Suprapubic skin (tissue), 4 donors: ENCODE results near the gene PLXNA4.

Experiments used
- CTCF ChIP-seq, 2 donors: fragments of 200-600 bp in 1 of 2; fragments of 450-650 bp in 1 of 2; sonication (generic) in 1 of 2; IDR thresholded peaks; one replicate each; pipeline ENCODE4 v1.5.1; 2016 to 2019; ENCODE audit warnings: antibody characterized with exemption in 2 of 2, mild to moderate bottlenecking in 1 of 2, moderate library complexity in 1 of 2
- EP300 ChIP-seq: sonication (generic); formaldehyde crosslinking; IDR thresholded peaks from one replicate; pipeline ENCODE4 v1.6.1; 2017; ENCODE audit warnings: antibody characterized with exemption
- POLR2A ChIP-seq, 2 donors: fragments of 450-650 bp; IDR thresholded peaks; one replicate each; pipeline ENCODE4 v1.6.1; 2017; ENCODE audit warnings: antibody characterized with exemption in 2 of 2, mild to moderate bottlenecking in 2 of 2, moderate library complexity in 2 of 2
- POLR2AphosphoS5 ChIP-seq, 3 donors: sonication (generic); formaldehyde crosslinking; IDR thresholded peaks; one replicate each; pipeline ENCODE4 v1.6.1; 2017; ENCODE audit warnings: antibody characterized with exemption in 3 of 3

- TF ChIP-seq CTCF (IDR thresholded peaks at IDR 0.05) (no peak), POLR2A (IDR thresholded peaks at IDR 0.05) (no peak), POLR2AphosphoS5 (IDR thresholded peaks at IDR 0.05) (no peak), EP300 (no peak)
Measured at GRCh38 chr7:132114411-132114810, 461.9 kb downstream of the PLXNA4 start.
